ENCODE measurements around the gene GRK5. TPM values are rescaled to one million over a fixed set of nuclear protein-coding genes. Genes with fewer than 3 reads are reported as not detected.

Gene GRK5
- total RNA-seq, 4 donors from 2014 or later = 10.0 to 61.9 (median 18.1) TPM

DNA sequence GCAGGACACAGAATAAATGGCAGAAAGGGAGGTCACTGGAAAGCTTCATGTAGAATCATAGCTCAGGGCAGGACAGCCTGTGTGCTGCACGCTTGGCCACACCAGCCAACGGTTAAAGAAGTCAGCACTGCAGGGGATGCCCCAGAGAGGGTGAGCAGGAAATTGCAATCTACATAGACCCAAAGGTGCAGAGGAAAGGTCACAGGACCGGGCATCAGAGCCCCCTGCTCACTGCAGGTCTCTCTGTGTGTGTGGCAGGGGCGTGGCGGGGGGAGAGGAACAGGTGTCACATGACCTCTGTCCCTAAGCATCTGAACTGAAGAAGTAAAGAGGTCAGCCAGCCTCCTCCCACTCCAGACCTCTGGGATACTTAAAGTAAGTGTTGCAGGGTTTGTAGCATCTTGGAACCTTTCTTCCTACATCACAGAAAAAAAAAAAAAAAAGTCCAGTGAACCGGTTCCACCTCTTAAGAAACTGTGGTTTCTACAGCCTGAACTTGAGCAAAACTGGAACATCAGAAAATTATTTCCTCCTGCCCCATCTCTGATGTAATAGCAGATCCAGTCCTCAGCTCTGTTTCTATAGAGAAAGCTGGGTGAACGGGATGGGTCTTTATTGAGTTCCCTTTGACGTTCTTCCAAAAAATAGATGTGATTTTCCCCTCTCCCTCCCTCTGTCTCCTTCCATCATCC, 270.9 kb downstream of the GRK5 start:
- no peaks in the 10 kb centered on the region for H3K9me3 ChIP-seq
- peak overlapping the region in 1 of 4 donors; percentile 67 for H3K27ac ChIP-seq
- H3K4me1 ChIP-seq = peaks cover 0 to 16% (median 13%) of the 10 kb centered on the region in 4 donors
- DNase-seq = peak in 2 of 3 donors; percentile 74 to 81
- no peak for TF ChIP-seq POLR2A (IDR thresholded peaks at IDR 0.05)
- TF ChIP-seq, protein P1, sequence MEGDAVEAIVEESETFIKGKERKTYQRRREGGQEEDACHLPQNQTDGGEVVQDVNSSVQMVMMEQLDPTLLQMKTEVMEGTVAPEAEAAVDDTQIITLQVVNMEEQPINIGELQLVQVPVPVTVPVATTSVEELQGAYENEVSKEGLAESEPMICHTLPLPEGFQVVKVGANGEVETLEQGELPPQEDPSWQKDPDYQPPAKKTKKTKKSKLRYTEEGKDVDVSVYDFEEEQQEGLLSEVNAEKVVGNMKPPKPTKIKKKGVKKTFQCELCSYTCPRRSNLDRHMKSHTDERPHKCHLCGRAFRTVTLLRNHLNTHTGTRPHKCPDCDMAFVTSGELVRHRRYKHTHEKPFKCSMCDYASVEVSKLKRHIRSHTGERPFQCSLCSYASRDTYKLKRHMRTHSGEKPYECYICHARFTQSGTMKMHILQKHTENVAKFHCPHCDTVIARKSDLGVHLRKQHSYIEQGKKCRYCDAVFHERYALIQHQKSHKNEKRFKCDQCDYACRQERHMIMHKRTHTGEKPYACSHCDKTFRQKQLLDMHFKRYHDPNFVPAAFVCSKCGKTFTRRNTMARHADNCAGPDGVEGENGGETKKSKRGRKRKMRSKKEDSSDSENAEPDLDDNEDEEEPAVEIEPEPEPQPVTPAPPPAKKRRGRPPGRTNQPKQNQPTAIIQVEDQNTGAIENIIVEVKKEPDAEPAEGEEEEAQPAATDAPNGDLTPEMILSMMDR (IDR thresholded peaks at IDR 0.05) = no peak
- peak overlapping the region in 1 of 4 donors; percentile 18 for H3K4me3 ChIP-seq
- H3K36me3 ChIP-seq = no peaks in the 10 kb centered on the region
- H3K27me3 ChIP-seq = no peaks in the 10 kb centered on the region

DNA sequence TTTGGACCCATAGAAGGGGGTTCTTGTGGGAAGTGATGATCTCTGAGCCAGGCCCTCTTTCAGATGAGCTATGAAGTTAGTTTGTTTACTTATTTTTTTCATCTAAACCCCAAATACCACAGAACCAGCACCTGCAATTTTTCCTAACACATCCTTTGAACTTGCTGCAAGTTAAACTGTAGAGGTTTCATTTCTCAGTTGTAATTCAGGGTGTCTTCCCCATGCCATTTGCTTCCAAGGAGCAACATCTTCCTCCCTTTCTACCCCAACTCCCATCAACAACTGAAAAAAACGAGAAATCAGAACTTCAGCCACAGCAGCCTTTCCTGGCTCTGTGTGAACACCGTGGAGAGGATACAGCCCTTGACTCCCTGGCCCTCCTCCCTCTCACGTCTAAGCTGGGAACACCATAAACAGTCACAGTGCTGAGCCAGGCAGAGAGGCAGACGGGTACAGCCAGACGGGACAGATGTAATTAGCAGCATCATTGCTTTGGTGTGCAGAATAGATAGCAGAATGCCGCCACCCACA, 271.5 kb downstream of the GRK5 start:
- DNase-seq = no peak
- Histone ChIP-seq H3K4me1 (peaks cover 0 to 16% (median 13%) of the 10 kb centered on the region in 4 donors), H3K9me3 (no peaks in the 10 kb centered on the region), H3K27me3 (no peaks in the 10 kb centered on the region), H3K4me3 (no peak overlapping the region), H3K36me3 (no peaks in the 10 kb centered on the region), H3K27ac (peak overlapping the region in 1 of 4 donors; percentile 67)
- TF ChIP-seq, protein P1 (IDR thresholded peaks at IDR 0.05) = no peak
- no peak for TF ChIP-seq POLR2A (IDR thresholded peaks at IDR 0.05)

DNA sequence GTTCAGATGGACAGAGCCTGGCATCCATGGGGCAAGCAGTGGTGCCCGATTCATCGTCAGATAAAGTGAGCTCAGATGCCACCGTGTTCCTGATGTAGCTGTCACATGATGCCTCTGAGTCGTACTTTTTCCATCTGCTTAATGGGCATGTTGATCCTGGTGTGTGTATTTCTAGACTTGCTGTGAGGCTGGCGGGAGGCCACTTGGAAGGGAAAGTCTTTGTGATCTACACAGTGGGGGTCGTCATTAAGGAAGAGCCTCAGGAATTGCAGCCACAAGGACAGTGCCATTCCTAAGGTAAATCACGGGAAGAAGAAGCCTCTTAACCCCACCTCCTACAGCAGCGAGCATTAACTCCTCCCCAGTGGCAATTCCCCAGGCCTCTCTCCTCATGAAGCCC, 272.2 kb downstream of the GRK5 start:
- TF ChIP-seq POLR2A (IDR thresholded peaks at IDR 0.05) = no peak
- TF ChIP-seq, protein P1 (IDR thresholded peaks at IDR 0.05) = no peak
- H3K9me3 ChIP-seq = no peaks in the 10 kb centered on the region
- H3K4me1 ChIP-seq = peaks cover 0 to 16% (median 13%) of the 10 kb centered on the region in 4 donors
- H3K27ac ChIP-seq = peak overlapping the region in 1 of 4 donors; percentile 67
- no peak overlapping the region for H3K4me3 ChIP-seq
- H3K36me3 ChIP-seq = no peaks in the 10 kb centered on the region
- no peak for DNase-seq
- no peaks in the 10 kb centered on the region for H3K27me3 ChIP-seq

DNA sequence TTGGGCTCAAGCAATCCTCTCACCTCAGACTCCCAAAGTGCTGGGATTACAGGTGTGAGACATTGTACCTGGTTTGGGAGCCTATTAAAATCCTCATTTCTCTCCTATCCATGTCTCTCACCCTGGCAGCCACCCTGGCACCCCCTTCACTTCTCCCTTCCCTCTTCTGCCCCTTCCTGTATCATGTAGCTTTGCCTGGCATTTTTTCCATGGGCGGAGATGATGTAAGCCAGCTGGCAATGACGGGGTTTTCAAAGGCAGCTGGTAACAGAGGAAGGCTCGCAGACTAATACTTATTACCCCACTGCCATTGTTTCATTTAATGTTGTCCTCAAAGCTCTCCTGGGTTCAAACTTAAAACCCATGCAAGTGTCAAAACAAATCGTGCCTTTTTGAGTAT, 273.3 kb downstream of the GRK5 start:
- no peaks in the 10 kb centered on the region for H3K27me3 ChIP-seq
- H3K4me3 ChIP-seq = no peak overlapping the region
- TF ChIP-seq, protein P1 (IDR thresholded peaks at IDR 0.05) = no peak
- no peak for TF ChIP-seq POLR2A (IDR thresholded peaks at IDR 0.05)
- no peak overlapping the region for H3K27ac ChIP-seq
- H3K9me3 ChIP-seq = no peaks in the 10 kb centered on the region
- no peaks in the 10 kb centered on the region for H3K36me3 ChIP-seq
- peaks cover 0 to 16% (median 13%) of the 10 kb centered on the region in 4 donors for H3K4me1 ChIP-seq
- no peak for DNase-seq

DNA sequence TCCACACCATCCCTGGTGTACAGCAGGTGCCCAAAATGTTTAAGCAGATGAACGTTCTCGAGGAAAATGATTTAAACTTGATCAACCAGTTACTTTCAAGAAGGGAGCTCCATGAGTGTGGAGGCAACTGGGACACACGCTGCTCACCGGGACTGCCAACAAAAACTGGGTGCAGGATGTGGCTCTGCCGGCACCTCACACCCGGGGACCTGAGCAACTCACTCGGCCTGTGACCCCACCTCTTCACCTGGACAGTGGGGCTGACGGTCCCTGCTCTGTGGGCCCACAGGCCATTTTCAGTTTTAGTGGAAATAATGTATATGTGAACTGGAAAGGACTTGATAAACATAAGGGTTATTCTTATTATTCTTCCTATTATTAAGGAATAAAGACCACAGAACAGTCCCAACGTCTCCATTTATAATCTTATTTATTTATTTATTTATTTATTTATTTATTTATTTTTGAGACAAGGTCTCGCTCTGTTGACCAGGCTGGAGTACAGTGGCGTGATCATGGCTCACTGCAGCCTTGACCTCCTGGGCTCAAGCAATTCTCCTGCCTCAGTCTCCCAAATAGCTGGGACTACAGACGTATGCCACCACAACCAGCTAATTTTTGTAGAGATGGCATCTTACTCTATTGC, 274.5 kb downstream of the GRK5 start:
- Histone ChIP-seq H3K36me3 (no peaks in the 10 kb centered on the region), H3K27ac (no peak overlapping the region), H3K27me3 (no peaks in the 10 kb centered on the region), H3K4me1 (peaks cover 0 to 16% (median 13%) of the 10 kb centered on the region in 4 donors), H3K4me3 (no peak overlapping the region), H3K9me3 (no peaks in the 10 kb centered on the region)
- no peak for TF ChIP-seq POLR2A (IDR thresholded peaks at IDR 0.05)
- TF ChIP-seq, protein P1 (IDR thresholded peaks at IDR 0.05) = no peak
- no peak for DNase-seq

All from Peyer's patch (tissue), 4 donors.